Activated T-helper 1 cell treated with anti-CD3 and anti-CD28 coated beads, Interleukin-12 subunit alpha, Interleukin-12 subunit beta, Interleukin-2, Interleukin-4 antibody, amounts not matched to agents 30 ng/mL and 10 ng/mL and 1 ng/mL, durations not matched to agents 14 hours and 24 hours and 36 hours (primary cell): ENCODE results near the gene HRH1. TPM values are rescaled to one million over a fixed set of nuclear protein-coding genes. Genes with fewer than 3 reads are reported as not detected.
"Not testable (repeated sequence)": the region's sequence is repeated elsewhere in the genome, so short reads cannot be mapped to it uniquely, and the experiment has no call there.

ENCODE experiments used
- DNase-seq: peaks from one replicate; pipeline ENCODE4 v3.0.0; 2021; ENCODE audit warnings: low spot score
- H3K27ac Mint-ChIP-seq: one replicate; pipeline ENCODE4 v1.8.0; 2021; ENCODE audit warnings: mild to moderate bottlenecking, mixed read lengths
- H3K27me3 Mint-ChIP-seq: one replicate; pipeline ENCODE4 v1.8.0; 2022; ENCODE audit warnings: mild to moderate bottlenecking, moderate library complexity, mixed read lengths; ENCODE audit not compliant: insufficient read depth
- H3K36me3 Mint-ChIP-seq: one replicate; pipeline ENCODE4 v1.8.0; 2021; ENCODE audit warnings: low read depth, mixed read lengths
- H3K4me1 Mint-ChIP-seq: one replicate; pipeline ENCODE4 v1.8.0; 2021; ENCODE audit warnings: low read depth, mixed read lengths
- H3K4me3 Mint-ChIP-seq: one replicate; pipeline ENCODE4 v1.8.0; 2021; ENCODE audit warnings: mild to moderate bottlenecking, moderate library complexity, mixed read lengths
- H3K9me3 Mint-ChIP-seq: one replicate; pipeline ENCODE4 v1.8.0; 2021; ENCODE audit warnings: mixed read lengths
- intact Hi-C: fragments of 100-400 bp; cut with micrococcal nuclease; formaldehyde crosslinking; loops from one replicate; pipeline ENCODE4 v1.15.1; 2024
- total RNA-seq: library from RNA; stranded (reverse); gene quantifications from 2 replicates; pipeline ENCODE4 v1.2.3, GENCODE V29; 2022

HRH1 gene, protein sequence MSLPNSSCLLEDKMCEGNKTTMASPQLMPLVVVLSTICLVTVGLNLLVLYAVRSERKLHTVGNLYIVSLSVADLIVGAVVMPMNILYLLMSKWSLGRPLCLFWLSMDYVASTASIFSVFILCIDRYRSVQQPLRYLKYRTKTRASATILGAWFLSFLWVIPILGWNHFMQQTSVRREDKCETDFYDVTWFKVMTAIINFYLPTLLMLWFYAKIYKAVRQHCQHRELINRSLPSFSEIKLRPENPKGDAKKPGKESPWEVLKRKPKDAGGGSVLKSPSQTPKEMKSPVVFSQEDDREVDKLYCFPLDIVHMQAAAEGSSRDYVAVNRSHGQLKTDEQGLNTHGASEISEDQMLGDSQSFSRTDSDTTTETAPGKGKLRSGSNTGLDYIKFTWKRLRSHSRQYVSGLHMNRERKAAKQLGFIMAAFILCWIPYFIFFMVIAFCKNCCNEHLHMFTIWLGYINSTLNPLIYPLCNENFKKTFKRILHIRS
- total RNA-seq = 0.15 and 0.21 TPM in 2 replicates

DNA sequence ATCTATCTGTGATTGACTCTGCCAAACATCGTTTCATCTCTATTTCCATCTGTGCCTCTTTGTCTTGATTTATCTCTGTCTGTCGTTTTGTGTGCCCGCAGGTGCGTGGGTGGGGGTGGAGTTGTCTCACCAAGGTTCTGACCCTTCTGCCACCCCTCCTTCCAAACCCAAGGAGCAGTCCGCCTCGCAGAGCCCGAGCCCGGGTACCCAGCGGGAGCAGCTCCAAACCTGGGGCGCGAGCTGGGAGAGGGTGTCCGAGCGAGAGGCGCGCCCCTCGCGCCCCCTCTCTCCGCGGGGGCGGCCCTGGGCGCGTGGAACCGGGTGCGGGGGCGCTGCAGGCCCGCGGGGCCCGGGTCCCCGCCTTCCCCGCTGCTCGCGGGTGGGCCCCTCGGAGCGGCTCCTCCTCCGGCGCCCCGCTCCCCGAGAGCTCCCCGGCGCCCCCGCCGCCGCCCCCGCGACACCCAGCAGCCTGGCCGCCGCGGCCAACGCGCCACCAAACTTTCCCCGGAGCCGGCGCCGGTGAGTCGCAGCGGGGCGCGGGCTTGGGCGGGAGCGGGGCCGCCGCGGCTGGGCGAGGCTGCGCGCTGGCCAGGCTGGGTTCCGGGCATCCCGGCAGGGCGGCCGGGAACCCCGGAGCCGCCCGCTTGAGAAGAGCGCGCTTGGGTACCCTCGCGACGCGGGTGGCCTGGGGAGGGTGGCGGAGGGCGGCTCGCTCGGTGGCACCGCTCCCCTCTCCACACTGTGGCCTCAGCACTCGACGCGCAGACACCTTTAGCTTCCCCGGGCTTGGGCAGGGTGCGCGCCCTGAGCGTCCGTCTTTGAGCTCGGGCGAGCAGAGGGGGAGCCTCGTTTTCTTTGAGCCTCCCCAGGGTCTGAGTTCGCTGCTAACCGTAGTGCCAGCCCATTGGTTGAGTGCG lies at the start of gene HRH1:
TSS of gene HRH1 (plus strand) at position 458 of the 917 bp plus-strand sequence. CDS start 104,545 bp downstream, outside the sequence.
- Mint-ChIP-seq H3K4me1 (no peaks in the 10 kb centered on the region), H3K36me3 (no peaks in the 10 kb centered on the region), H3K27me3 (peaks cover 75% of the 10 kb centered on the region), H3K27ac (no peak within 1 kb of the TSS), H3K4me3 (peak within 1 kb of the TSS; percentile 49), H3K9me3 (no peaks in the 10 kb centered on the region)
- DNase-seq = no peak
- intact Hi-C loops = no loop called here

DNA sequence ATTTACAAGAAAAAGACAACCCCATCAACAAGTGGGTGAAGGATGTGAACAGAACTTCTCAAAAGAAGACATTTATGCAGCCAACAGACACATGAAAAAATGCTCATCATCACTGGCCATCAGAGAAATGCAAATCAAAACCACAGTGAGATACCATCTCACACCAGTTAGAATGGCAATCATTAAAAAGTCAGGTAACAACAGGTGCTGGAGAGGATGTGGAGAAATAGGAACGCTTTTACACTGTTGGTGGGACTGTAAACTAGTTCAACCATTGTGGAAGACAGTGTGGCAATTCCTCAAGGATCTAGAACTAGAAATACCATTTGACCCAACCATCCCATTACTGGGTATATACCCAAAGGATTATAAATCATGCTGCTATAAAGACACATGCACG lies 41.0 kb upstream of the HRH1 start:
- H3K27ac Mint-ChIP-seq, H3K4me1 Mint-ChIP-seq, intact Hi-C loops, H3K9me3 Mint-ChIP-seq, DNase-seq, H3K36me3 Mint-ChIP-seq, H3K4me3 Mint-ChIP-seq: not testable (repeated sequence)
- H3K27me3 Mint-ChIP-seq = peaks cover 12% of the 10 kb centered on the region

DNA sequence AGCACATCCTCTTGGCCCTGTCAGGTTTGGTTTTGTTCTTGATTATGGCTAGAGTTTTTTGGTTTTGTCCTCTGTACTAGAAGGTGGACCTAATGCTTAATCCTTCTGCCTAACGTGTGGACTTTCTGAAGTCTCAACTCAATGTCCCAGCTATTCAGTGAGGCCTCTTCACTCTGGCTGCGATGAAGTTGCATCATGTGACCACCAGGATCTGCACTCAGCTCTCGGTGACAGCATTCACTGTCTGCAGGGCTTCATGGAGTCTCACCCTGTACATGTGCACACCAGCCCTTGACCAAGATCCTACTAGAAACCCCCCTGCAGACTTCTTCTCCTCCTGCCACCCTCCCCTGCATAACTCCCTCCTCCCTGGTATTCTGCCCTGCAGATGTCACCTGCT lies 38.7 kb upstream of the HRH1 start:
- Mint-ChIP-seq H3K27ac (no peak overlapping the region), H3K27me3 (peaks cover 7% of the 10 kb centered on the region), H3K36me3 (no peaks in the 10 kb centered on the region), H3K4me3 (no peak overlapping the region), H3K9me3 (no peaks in the 10 kb centered on the region), H3K4me1 (no peaks in the 10 kb centered on the region)
- intact Hi-C loops = no loop called here
- DNase-seq = no peak

DNA sequence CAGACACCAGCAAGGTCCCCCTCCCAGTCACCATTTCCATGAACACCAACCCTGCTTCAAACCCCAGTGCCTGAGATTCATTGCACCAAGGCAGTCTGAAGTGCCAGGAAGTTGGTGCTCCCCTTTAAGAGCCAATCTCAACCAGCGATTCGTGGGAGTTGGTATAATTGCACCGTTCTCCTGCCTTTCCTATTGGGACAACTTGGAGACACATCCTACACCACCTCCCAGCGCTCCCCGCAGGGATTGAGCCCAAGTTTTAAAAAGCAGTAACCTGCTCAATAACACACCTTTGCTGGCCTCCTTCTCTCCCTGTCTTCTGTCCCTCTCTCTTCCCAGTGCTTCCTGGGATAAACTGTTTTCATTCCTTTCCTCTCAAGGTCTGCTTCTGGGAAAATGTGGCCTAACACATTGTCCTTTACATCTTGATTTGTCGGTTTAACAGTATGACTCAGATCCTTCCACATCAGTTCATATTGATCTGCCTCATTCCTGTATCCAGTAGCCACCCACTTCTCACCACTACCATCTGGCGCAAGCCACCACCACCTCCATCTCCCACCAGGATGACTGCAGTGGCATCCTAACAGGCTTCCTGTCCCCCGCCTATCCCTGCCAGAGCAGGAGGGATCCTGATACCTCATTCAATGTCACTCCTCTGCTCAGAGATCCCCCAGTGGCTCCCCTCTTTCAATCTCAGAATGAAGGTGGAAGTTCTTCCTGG lies 37.8 kb upstream of the HRH1 start:
- Mint-ChIP-seq H3K27me3 (peaks cover 7% of the 10 kb centered on the region), H3K4me3 (no peak overlapping the region), H3K4me1 (no peaks in the 10 kb centered on the region), H3K36me3 (no peaks in the 10 kb centered on the region), H3K27ac (no peak overlapping the region), H3K9me3 (no peaks in the 10 kb centered on the region)
- intact Hi-C loops = no loop called here
- DNase-seq = no peak

DNA sequence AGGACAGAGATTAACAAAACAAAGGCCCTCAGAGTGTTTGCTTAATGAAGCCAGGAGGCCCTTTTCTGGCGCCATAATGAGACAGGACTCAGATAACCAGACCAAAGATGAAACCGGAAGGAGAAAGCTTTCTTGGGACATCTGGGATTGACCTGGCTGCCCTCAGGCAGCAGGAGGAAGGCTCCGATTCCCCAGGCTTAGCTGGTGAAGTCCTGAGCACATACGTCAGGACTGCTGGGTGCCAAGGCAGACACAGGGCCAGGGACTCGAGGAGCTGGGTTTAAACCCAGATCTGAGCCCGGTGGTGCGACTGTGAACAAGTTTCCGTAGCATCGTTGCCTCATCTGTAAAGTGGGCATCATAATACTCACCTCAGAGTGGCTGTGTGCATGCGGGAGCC lies 36.7 kb upstream of the HRH1 start:
- Mint-ChIP-seq H3K9me3 (no peaks in the 10 kb centered on the region), H3K4me3 (no peak overlapping the region), H3K27ac (no peak overlapping the region), H3K4me1 (no peaks in the 10 kb centered on the region), H3K27me3 (peaks cover 5% of the 10 kb centered on the region), H3K36me3 (no peaks in the 10 kb centered on the region)
- no peak for DNase-seq
- intact Hi-C loops = no loop called here

DNA sequence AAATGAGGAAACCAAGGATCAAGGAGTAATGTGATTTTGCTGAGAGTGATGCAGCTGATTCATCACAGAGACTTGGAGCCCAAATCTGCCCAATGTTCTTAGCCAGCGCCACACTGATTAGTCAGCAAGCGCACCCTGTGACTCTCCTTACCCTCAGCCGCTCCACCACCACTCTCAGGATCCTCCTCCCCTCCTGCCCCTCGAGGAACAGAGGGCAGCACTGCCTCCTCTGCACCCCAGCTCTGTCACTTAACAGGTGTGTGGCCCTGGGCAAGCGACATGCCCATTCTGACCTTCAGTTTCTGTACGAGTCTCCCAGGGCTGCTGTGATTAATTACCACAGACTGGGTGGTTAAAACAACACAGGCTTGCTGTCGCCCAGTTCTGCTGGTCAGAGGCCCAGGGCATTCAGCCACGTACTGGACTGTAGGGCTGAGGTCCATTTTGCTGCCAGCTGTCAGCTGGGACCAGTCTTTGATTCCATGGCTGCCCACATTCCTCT lies 36.1 kb upstream of the HRH1 start:
- no peaks in the 10 kb centered on the region for H3K9me3 Mint-ChIP-seq
- H3K4me3 Mint-ChIP-seq = no peak overlapping the region
- DNase-seq = no peak
- H3K27me3 Mint-ChIP-seq = peaks cover 5% of the 10 kb centered on the region
- no peaks in the 10 kb centered on the region for H3K36me3 Mint-ChIP-seq
- H3K4me1 Mint-ChIP-seq = no peaks in the 10 kb centered on the region
- intact Hi-C loops = no loop called here
- H3K27ac Mint-ChIP-seq = no peak overlapping the region

DNA sequence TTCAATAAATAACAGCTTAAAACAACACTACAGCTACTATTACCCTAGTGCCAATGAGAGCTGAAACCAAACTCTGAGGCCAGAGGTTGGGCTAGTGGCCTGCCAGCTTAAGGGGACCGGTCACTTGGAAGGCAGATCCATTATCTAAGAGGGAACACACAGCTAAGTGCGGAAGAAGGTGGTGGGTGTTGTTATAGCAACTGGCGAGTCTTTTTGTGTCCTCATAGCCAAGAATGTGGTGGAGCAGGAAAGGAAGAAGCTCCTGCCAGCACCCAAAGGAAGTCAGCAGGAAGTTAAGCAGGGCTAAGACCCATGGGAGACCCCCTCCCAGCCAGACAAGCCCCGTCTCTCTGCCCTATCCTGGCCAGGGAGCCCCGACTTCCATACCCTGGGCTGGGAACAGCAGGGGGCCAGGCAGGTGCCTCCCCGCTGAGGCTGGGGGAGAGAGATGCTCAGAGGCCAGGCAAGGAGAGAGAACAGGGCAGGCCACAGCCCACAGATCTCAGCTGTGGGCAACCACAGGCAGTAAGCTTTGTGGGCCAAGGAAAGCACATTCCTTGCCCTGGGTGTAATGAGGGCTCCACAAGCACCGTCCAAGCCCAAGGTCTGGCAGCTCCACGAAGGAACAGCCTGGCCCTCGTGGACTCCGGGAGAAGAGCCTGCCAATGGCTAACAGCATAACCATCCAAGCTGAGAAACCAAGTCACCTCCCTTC lies 34.0 kb upstream of the HRH1 start:
- no peak overlapping the region for H3K27ac Mint-ChIP-seq
- intact Hi-C loops = no loop called here
- H3K9me3 Mint-ChIP-seq = no peaks in the 10 kb centered on the region
- no peaks in the 10 kb centered on the region for H3K4me1 Mint-ChIP-seq
- H3K4me3 Mint-ChIP-seq = no peak overlapping the region
- H3K27me3 Mint-ChIP-seq = peaks cover 5% of the 10 kb centered on the region
- no peak for DNase-seq
- H3K36me3 Mint-ChIP-seq = no peaks in the 10 kb centered on the region

DNA sequence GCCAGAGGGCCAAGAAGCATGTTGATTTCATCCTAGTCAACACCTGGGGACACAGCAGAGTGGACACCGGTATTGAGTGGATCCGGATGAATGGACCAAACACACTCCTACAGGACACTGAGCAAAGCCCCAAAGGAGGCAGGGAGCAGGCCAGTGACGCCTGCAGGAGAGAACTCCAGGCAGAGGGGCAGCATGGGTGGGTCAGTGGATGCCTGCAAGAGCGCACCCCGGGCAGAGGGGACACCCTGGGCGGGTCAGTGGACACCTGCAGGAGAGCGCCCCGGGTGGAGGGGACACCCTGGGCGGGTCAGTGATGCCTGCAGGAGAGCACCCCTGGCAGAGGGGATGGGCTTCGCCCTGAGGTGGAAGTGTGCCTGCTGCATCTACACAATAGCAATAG lies 27.6 kb upstream of the HRH1 start:
- no peak for DNase-seq
- H3K4me1 Mint-ChIP-seq = peaks cover 8% of the 10 kb centered on the region
- no peak overlapping the region for H3K27ac Mint-ChIP-seq
- intact Hi-C loops = no loop called here
- H3K4me3 Mint-ChIP-seq = no peak overlapping the region
- no peaks in the 10 kb centered on the region for H3K36me3 Mint-ChIP-seq
- no peaks in the 10 kb centered on the region for H3K9me3 Mint-ChIP-seq
- H3K27me3 Mint-ChIP-seq = peaks cover 2% of the 10 kb centered on the region

DNA sequence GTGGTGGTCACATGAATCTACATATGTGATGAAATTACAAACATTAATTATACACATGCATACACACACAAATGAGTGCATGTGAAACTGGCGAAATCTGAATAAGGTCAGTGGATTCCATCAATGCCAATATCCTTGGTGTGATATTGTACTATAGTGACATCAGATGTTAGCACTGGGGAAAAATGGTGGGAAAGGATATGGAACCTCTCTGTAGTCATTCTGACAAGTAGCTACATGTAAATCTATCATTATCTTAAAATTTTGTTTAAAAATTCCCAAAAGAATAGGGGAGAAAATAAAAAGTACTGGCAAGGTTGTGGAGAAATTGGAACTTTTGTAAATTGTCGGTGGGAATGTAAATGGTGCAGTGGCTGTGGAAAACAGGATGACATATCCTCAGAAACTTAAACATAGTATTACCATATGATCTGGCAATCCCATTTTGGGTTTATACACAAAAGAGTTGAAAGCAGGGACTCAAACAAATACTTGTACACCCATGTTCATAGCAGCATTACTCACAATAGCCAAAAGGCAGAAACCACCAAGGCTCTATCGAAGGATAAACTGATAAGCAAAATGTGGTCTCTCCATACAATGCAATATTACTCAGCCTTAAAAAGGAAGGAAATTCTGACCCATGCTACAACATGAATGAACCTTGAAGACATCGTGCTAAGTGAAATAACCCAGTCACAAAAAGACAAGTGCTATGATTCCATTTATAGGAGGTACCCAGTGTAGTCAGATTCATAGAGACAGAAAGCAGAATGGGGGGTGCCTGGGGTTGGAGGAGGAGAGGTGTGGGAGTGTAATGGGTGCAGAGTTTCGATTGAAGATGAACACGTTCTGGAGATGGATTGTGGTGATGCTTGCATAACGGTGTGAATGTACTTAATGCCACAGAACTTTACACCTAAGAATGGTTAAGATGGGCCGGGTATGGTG lies 25.3 kb upstream of the HRH1 start:
- Mint-ChIP-seq H3K36me3 (no peaks in the 10 kb centered on the region), H3K27ac (peak overlapping the region; percentile 50), H3K4me1 (peaks cover 8% of the 10 kb centered on the region), H3K27me3 (peaks cover 2% of the 10 kb centered on the region), H3K9me3 (no peaks in the 10 kb centered on the region), H3K4me3 (no peak overlapping the region)
- DNase-seq = no peak
- intact Hi-C loops = loop anchor here (2.0 kb wide), 1 partner anchor 32 kb away; no protein-coding TSS in a partner anchor

DNA sequence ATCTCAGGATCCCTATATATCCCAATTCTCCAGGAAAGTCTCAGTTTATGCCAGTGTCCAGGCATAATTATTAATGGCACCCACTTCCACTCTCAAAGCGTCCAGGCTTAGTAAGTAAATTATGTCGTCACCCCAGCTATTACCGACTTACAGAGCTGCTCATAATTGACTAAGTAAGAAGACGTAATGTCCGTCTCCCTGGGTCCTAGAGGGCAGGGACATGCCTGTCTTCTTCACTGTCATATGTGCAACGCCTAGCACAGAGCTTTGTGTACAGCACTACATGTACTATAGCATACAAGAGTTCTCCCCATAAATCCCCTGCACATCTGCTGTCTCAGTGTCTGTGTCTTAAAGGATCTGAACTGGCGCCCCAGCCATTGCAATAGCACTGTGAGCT lies 23.9 kb upstream of the HRH1 start:
- Mint-ChIP-seq H3K4me3 (no peak overlapping the region), H3K4me1 (peaks cover 8% of the 10 kb centered on the region), H3K27me3 (peaks cover 2% of the 10 kb centered on the region), H3K9me3 (no peaks in the 10 kb centered on the region), H3K36me3 (no peaks in the 10 kb centered on the region), H3K27ac (no peak overlapping the region)
- no peak for DNase-seq
- intact Hi-C loops = no loop called here

DNA sequence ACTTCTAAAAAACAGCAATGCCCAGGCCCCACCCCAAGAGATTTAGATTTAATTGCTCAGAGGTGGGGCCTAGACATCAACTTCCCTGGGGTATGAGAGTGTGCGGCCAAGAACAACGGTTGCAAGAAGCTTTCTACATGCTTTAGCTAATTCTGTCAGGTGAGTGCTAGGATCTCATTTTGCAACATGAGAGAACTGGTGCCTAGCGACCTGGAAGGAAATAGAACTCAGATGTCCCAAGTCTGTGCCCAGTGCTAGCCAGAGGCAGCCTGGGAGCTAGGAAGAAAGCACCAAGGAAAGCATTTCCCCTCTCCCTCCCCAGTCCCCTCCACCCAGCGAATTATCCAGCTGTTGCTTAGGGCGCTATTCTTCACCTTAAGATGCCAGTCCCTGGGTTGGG lies 22.9 kb upstream of the HRH1 start:
- Mint-ChIP-seq H3K27me3 (peaks cover 2% of the 10 kb centered on the region), H3K9me3 (no peaks in the 10 kb centered on the region), H3K4me3 (no peak overlapping the region), H3K27ac (no peak overlapping the region), H3K4me1 (peaks cover 8% of the 10 kb centered on the region), H3K36me3 (no peaks in the 10 kb centered on the region)
- no peak for DNase-seq
- intact Hi-C loops = no loop called here
